Measurements from ENCODE around the gene UQCC5.

UQCC5 gene

DNA sequence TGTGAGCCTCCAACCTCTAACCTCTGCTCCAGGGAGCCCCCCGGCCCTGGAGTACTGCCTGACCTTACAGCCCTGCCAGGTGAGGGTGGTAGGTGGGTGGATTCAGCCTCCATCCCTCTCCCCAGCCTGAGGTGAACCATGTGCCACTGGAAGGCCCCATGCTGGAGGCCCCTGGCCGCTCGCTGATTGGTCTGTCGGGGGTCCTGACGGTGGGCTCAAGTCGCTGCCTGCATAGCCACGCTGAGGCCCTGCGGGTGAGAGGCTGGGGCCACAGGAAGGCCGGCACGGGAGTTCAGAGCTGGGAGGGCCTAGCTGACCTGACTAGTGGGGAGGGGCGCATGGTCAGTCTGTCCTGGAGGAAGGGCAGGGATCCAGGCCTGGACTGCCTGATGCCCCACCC lies 21.8 kb upstream of the UQCC5 start (continued):
- TF ChIP-seq POU6F1 (CRISPR knock-in tag; IDR thresholded peaks at IDR 0.05; ENCODE audit: borderline replicate concordance, low read depth), result no peak
- no peak for TF ChIP-seq ZFP3 (CRISPR knock-in tag; IDR thresholded peaks at IDR 0.05)
- no peak for TF ChIP-seq CSDC2 (CRISPR knock-in tag; IDR thresholded peaks at IDR 0.05)
- TF ChIP-seq ESRRG (CRISPR knock-in tag; IDR thresholded peaks at IDR 0.05), result no peak

- TF ChIP-seq CSDC2 (CRISPR knock-in tag; IDR thresholded peaks at IDR 0.05) (no peak), ISL1 (CRISPR knock-in tag; IDR thresholded peaks at IDR 0.05) (no peak), TOX (CRISPR knock-in tag; IDR thresholded peaks at IDR 0.05; ENCODE audit: borderline replicate concordance) (no peak)
- ATAC-seq, result no peak
Measured at GRCh38 chr3:52515192-52515591, 21.2 kb upstream of the UQCC5 start.

GRCh38 chr3:52516509-52517195 lies 19.8 kb upstream of the UQCC5 start:
- TF ChIP-seq, protein P1, sequence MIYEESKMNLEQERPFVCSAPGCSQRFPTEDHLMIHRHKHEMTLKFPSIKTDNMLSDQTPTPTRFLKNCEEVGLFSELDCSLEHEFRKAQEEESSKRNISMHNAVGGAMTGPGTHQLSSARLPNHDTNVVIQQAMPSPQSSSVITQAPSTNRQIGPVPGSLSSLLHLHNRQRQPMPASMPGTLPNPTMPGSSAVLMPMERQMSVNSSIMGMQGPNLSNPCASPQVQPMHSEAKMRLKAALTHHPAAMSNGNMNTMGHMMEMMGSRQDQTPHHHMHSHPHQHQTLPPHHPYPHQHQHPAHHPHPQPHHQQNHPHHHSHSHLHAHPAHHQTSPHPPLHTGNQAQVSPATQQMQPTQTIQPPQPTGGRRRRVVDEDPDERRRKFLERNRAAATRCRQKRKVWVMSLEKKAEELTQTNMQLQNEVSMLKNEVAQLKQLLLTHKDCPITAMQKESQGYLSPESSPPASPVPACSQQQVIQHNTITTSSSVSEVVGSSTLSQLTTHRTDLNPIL (CRISPR knock-in tag; IDR thresholded peaks at IDR 0.05; ENCODE audit: low read depth), result no peak
- TF ChIP-seq, protein P2, sequence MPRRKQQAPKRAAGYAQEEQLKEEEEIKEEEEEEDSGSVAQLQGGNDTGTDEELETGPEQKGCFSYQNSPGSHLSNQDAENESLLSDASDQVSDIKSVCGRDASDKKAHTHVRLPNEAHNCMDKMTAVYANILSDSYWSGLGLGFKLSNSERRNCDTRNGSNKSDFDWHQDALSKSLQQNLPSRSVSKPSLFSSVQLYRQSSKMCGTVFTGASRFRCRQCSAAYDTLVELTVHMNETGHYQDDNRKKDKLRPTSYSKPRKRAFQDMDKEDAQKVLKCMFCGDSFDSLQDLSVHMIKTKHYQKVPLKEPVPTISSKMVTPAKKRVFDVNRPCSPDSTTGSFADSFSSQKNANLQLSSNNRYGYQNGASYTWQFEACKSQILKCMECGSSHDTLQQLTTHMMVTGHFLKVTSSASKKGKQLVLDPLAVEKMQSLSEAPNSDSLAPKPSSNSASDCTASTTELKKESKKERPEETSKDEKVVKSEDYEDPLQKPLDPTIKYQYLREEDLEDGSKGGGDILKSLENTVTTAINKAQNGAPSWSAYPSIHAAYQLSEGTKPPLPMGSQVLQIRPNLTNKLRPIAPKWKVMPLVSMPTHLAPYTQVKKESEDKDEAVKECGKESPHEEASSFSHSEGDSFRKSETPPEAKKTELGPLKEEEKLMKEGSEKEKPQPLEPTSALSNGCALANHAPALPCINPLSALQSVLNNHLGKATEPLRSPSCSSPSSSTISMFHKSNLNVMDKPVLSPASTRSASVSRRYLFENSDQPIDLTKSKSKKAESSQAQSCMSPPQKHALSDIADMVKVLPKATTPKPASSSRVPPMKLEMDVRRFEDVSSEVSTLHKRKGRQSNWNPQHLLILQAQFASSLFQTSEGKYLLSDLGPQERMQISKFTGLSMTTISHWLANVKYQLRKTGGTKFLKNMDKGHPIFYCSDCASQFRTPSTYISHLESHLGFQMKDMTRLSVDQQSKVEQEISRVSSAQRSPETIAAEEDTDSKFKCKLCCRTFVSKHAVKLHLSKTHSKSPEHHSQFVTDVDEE (CRISPR knock-in tag; IDR thresholded peaks at IDR 0.05), result no peak
- TF ChIP-seq POU6F1 (CRISPR knock-in tag; IDR thresholded peaks at IDR 0.05; ENCODE audit: borderline replicate concordance, low read depth) (no peak), ZFP3 (CRISPR knock-in tag; IDR thresholded peaks at IDR 0.05) (no peak), ISL1 (CRISPR knock-in tag; IDR thresholded peaks at IDR 0.05) (no peak), ZNF8 (CRISPR knock-in tag; IDR thresholded peaks at IDR 0.05) (no peak), ZNF70 (CRISPR knock-in tag; IDR thresholded peaks at IDR 0.05) (no peak), PPARA (CRISPR knock-in tag; IDR thresholded peaks at IDR 0.05; ENCODE audit: borderline replicate concordance) (no peak), SNAI2 (CRISPR knock-in tag; IDR thresholded peaks at IDR 0.05) (no peak)
- TF ChIP-seq, protein P3, sequence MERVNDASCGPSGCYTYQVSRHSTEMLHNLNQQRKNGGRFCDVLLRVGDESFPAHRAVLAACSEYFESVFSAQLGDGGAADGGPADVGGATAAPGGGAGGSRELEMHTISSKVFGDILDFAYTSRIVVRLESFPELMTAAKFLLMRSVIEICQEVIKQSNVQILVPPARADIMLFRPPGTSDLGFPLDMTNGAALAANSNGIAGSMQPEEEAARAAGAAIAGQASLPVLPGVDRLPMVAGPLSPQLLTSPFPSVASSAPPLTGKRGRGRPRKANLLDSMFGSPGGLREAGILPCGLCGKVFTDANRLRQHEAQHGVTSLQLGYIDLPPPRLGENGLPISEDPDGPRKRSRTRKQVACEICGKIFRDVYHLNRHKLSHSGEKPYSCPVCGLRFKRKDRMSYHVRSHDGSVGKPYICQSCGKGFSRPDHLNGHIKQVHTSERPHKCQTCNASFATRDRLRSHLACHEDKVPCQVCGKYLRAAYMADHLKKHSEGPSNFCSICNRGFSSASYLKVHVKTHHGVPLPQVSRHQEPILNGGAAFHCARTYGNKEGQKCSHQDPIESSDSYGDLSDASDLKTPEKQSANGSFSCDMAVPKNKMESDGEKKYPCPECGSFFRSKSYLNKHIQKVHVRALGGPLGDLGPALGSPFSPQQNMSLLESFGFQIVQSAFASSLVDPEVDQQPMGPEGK (CRISPR knock-in tag; IDR thresholded peaks at IDR 0.05; ENCODE audit: borderline replicate concordance), result no peak
- ATAC-seq, result no peak

- ATAC-seq, result no peak
- TF ChIP-seq ZNF565 (CRISPR knock-in tag; conservative IDR thresholded peaks at IDR 0.05; ENCODE audit: low read depth) (no peak), GLIS3 (CRISPR knock-in tag; IDR thresholded peaks at IDR 0.05) (no peak), BACH2 (CRISPR knock-in tag; IDR thresholded peaks at IDR 0.05; ENCODE audit: borderline replicate concordance) (no peak), ZFP3 (CRISPR knock-in tag; IDR thresholded peaks at IDR 0.05) (no peak)
- TF ChIP-seq, protein P4, sequence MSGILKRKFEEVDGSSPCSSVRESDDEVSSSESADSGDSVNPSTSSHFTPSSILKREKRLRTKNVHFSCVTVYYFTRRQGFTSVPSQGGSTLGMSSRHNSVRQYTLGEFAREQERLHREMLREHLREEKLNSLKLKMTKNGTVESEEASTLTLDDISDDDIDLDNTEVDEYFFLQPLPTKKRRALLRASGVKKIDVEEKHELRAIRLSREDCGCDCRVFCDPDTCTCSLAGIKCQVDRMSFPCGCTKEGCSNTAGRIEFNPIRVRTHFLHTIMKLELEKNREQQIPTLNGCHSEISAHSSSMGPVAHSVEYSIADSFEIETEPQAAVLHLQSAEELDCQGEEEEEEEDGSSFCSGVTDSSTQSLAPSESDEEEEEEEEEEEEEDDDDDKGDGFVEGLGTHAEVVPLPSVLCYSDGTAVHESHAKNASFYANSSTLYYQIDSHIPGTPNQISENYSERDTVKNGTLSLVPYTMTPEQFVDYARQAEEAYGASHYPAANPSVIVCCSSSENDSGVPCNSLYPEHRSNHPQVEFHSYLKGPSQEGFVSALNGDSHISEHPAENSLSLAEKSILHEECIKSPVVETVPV (CRISPR knock-in tag; IDR thresholded peaks at IDR 0.05), result no peak
Measured at GRCh38 chr3:52517796-52518722, 18.3 kb upstream of the UQCC5 start.

All from SK-N-SH treated with all-trans-retinoic acid at 6 μM for 48 hours (cell line).